ENCODE data around the gene ARHGEF3. TPM values are rescaled to one million over a fixed set of nuclear protein-coding genes. Genes with fewer than 3 reads are reported as not detected.

Gene ARHGEF3
- total RNA-seq, 4 donors from 2014 or later = 13.3 to 28.5 (median 19.1) TPM

GRCh38 chr3:56754741-56755417 lies 46.9 kb downstream of the ARHGEF3 start:
- WGBS, 2 donors = 69 to 75% methylated on average over 21 of the region's 21 CpGs

DNA sequence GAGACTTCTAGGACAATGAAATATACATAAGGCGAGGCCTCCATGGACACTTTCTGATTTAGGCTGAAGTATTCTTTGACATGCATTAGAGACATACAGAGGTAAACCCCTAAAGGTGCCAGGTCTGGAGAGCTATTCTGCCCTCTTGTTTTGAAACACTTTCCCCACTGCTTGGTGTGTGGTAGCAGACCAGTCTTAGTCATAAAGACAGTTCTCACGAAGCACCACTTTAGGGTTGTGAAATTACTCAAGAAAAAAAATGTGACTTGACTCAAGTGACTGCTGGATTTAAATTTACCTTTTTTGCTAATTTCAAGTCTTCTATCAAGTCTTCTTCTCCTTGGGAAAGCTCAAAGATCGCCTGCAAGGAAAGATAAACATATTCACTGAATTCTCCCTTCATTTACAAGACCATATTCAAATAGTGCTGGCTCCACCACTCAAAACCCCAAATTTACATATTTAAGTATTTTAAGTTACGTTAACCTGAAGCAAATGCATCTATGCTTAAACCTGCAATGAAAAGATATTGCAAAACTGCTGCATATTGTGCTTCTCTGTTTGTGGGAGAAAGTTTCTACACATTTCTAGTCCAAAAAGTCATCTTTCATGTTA lies 48.4 kb downstream of the ARHGEF3 start:
- intact Hi-C loops (cut with DNase I; ENCODE audit: low total_unique reads) = no loop called here
- WGBS, 2 donors = 70 to 74% methylated on average over 4 of the region's 4 CpGs
- H3K4me3 ChIP-seq (ENCODE audit: low read depth, poor library complexity, severe bottlenecking) = no peak overlapping the region
- no peak for TF ChIP-seq CTCF (IDR thresholded peaks at IDR 0.05)
- no peak for TF ChIP-seq POLR2A (IDR thresholded peaks at IDR 0.05)
- no peak for DNase-seq (ENCODE audit: low spot score in 2 of 2)

More at GRCh38 chr3:56754741-56755417, 46.9 kb downstream of the ARHGEF3 start:
- intact Hi-C loops (cut with DNase I; ENCODE audit: low total_unique reads) = no loop called here
- DNase-seq (ENCODE audit: low spot score in 2 of 2) = no peak
- no peak overlapping the region for H3K4me3 ChIP-seq (ENCODE audit: low read depth, poor library complexity, severe bottlenecking)
- no peak for TF ChIP-seq CTCF (IDR thresholded peaks at IDR 0.05)
- TF ChIP-seq POLR2A (IDR thresholded peaks at IDR 0.05) = no peak

- H3K4me3 ChIP-seq (ENCODE audit: low read depth, poor library complexity, severe bottlenecking) = no peak overlapping the region
- TF ChIP-seq POLR2A (IDR thresholded peaks at IDR 0.05) = no peak
- TF ChIP-seq CTCF (IDR thresholded peaks at IDR 0.05) = no peak
- WGBS, 2 donors = 51 to 52% methylated on average over 5 of the region's 5 CpGs
- no peak for DNase-seq (ENCODE audit: low spot score in 2 of 2)
- intact Hi-C loops (cut with DNase I; ENCODE audit: low total_unique reads) = no loop called here
Observed at GRCh38 chr3:56751056-56751707, 50.6 kb downstream of the ARHGEF3 start.

DNA sequence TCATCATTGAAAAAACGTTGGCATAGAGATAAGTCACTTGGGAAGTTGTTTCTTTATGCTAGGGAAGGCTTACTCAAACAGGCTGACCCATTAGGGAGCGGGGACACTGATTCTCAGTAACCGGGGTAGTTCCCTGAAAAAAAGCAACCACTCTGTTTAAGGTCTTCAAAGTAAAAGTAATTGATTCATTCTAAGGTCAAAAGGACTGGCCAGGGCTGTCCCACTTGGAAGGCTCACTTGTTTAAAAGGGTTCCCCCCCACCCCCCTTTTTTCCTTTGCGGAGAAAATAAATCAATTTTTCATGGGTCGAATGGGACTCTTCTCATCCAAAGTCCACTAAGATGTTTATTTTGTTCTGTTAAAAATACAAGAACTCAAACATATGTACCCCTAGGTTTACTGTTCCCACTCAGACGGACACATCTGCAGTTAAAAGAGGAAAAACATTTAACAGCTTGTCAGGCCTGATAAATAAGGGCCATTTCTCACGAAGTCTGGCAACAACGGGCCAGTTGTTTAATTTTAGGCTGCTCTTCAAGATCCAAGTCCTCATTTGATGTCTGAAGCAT lies 53.0 kb downstream of the ARHGEF3 start:
- DNase-seq (ENCODE audit: low spot score in 2 of 2) = no peak
- intact Hi-C loops (cut with DNase I; ENCODE audit: low total_unique reads) = no loop called here
- WGBS, 2 donors = 53 to 54% methylated on average over 8 of the region's 8 CpGs
- TF ChIP-seq POLR2A (IDR thresholded peaks at IDR 0.05) (no peak), CTCF (IDR thresholded peaks at IDR 0.05) (no peak)
- H3K4me3 ChIP-seq (ENCODE audit: low read depth, poor library complexity, severe bottlenecking) = no peak overlapping the region

DNA sequence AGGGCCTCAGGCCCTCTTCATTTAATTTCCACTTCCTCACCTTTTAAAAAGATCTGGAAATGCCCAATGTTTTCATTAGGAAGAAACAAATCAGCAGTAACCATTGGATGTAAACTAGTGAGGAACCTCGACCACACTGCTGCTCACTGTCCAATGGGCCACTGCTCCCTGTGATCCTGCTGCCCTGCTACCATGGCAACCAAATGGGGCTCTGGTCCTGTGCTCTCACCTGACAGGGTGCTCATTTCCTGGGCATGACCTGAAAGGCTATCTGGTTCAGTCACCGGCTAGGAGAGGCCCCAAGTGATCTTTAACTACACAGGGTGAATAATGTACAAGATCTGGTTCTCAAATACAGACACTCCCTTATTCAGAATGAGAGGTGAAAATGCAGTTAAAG lies 54.6 kb downstream of the ARHGEF3 start:
- intact Hi-C loops (cut with DNase I; ENCODE audit: low total_unique reads) = no loop called here
- WGBS, 2 donors = 91 to 100% methylated on average over 2 of the region's 2 CpGs
- H3K4me3 ChIP-seq (ENCODE audit: low read depth, poor library complexity, severe bottlenecking) = no peak overlapping the region
- DNase-seq (ENCODE audit: low spot score in 2 of 2) = no peak
- no peak for TF ChIP-seq POLR2A (IDR thresholded peaks at IDR 0.05)
- no peak for TF ChIP-seq CTCF (IDR thresholded peaks at IDR 0.05)

Data from lower leg skin (tissue), 4 donors.